ENCODE measurements around the gene RECK. TPM values are rescaled to one million over a fixed set of nuclear protein-coding genes. Genes with fewer than 3 reads are reported as not detected.
A peak's percentile ranks its signal among the peaks of the same experiment; 100 is the strongest.

RECK gene
- total RNA-seq, 1 experiment from 2014 or later, result 12.9 TPM

DNA sequence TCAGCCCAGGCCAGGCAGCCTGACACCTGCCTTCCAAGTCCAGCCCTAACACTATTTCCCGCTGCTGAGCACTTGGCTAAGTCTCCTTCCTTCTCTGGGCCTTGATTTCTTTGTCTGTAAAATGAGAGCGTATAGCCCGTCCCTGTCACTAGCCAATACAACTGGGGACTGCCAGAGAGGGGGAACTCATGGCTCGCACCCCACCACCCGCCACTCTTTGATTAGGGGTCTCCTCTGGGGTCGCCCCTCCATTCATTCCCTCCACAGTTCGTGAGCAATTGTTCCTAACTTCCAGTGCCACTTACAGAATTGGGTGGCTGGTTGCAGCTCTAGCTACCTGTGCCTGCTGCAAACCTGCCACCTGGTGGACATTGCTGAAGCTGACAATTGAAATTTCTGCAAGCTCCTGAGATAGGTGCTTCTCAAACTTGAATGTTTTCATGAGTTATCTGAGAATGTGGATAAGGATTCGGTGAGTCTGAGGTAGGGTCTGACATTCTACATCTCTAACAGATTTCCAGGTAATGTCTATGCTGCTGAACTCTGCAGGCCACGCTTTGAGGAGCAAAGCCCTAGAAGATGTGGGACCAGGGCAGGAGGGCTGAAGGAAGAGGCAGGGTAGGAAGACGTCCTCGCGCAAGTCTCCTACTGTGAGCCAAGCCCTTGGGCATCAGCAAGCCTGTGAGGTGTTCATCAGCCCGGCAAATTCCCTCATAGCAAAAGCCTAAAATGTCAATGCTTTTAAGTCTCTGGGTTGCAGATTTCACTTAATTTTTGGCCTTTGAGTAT lies 13.3 kb upstream of the RECK start:
- peak; percentile 55 for DNase-seq (ENCODE audit: low read depth)

DNA sequence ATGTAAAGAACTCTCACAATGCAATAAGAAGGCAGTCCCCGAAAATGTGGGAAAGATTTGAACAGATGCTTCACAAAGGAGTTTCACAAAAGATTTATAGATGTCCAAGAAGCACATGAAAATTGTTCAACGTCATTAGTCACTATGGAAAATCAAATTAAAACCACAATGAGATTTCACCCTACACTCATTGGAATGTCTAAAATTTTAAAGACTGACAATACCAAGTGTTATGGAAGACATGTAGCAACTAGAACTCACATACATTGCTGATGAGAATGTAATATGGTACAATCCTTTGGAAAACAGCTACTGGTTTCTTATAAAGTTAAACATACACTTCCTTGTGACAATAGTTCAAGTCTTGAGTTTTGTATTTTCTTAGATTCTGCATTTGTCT lies 11.0 kb upstream of the RECK start:
- DNase-seq (ENCODE audit: low read depth), result no peak

DNA sequence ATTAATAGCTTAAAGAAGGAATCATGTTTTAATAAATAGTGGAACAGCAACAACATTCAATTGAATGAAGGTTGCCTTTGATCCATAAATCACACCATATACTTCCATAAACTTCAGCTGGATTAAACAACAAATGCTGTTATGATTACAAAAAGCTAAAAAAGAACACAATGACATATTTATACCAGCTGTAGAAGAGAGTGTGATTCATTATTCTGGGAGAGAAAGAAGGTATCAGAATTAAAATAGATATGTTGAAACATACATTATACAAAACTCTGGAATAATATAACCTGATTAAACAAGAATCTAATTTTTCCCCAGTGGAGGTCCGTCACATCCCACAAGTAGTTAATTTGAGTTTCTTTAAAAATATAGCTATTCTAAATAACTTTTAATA lies 7.5 kb upstream of the RECK start:
- DNase-seq (ENCODE audit: low read depth), result no peak

DNA sequence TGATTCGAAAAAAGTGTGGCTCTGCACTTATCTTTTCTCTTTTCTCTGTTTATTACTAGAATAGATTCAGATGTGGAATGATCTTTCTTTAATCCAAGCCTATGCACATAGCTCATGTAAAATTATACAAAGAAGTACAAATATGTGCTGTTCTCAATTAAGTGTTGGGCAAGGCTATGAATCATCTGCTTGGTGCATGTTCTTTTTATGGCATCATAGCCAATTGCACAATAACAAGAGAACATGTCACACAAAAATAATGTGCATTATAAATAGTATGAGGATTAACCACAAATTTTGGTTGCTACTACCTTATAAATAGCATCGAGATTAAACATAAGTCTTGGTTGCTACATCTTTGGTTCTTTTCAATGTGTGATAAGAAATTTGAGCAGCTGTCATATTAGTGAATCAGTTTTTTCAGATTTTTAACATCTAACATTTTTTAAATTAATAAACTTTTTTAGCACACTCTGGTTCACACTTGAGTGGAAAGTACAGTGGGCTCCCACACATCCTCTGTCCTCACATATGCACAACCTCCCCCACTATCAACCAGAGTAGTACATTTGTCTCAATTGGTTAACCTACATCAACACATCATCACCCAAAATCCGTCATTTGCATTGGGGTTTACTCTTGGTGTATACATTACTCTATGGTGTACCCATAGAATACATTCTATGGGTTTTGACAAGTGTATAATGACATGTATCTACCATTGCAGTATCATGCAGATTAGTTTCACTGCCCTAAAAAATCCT lies 6.8 kb upstream of the RECK start:
- peak; percentile 82 for DNase-seq (ENCODE audit: low read depth)

DNA sequence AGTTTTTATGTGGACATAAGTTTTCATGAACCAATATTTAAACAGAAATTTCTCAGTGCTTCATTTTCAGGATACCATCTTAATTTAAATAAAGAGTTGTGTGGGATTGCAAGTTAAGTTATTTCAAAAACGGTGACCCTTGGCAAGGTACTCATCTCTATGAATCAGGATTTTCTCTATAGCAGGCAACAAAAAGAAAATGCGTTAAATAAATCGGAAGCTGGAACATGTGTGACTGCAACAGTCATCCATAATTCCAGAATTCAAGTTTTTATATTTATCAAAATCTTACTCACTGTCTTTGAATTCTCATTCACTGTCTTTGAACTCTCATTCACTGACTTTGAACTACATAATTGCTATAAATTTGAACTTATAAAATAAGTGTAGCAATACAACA lies 5.8 kb upstream of the RECK start:
- no peak for DNase-seq (ENCODE audit: low read depth)

DNA sequence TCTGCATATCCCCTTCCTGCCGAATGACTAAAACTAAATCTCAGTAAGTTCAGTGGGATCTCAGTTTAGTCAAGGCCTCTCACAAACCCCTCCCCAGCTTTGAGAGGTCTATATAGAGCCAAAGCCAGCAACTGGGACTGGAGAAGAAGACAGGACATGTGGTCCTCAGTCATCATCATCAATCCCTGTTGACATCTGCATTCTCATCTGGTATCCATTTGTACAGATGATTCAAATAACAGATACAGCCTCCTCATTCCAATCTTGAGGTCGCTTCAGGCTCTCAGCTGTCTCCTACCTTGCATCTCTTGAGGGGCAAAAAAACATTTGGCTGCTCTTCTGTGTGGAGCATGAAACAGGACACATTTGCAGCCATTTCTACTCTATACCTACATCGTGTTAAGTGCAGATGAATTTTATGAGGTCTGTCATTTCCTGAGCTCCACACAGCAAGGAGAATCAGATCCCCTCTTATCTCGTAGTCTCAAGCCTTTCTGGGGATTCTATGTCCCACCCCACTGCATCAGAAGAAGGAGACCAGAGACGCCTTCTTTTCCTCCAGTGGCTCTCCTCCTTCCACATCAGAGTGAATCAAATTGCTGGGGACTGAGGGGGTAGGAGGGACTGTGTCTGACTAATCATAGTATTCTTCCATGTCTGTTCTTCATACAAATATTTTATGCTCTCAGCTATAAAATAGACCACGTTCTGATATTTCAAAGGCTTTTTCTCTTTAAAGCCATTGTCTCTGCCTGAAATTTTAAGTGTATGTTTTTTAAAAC lies 4.7 kb upstream of the RECK start:
- DNase-seq (ENCODE audit: low read depth), result peak; percentile 34

DNA sequence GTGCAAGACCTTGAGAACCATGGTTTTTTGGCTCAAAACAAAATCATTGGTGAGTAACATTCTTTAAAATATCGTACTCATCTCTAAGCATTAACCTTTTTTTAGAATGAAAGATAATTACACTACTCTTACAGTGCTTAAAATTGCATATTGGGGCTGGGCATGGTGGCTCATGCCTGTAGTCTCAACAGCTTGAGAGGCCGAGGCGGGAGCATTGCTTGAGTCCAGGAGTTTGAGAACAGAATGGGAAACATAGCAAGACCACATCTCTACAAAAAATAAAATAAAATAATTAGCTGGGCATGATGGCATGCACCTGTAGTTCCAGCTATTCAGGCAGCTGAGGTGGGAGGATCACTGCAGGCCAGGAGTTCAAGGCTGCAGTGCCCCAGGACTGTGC lies 2.9 kb upstream of the RECK start:
- DNase-seq (ENCODE audit: low read depth), result no peak

DNA sequence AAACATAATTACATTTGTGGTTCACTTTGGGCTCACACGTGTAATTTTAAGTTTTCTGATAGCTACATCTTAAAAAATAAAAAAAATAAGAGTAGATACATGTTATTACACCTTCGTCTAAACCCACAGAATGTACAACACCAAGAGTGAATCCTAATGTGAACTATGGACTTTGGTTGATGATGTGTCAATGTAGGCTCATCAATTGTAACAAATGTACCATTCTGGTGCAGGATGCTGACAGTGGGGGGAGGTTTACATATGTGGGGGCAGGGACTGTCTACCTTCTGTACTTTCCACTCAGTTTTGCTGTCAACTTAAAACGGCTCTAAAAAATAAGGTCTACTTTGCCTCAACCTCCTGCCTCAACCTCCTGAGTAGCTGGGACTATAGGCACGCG lies 2.5 kb upstream of the RECK start:
- DNase-seq (ENCODE audit: low read depth), result no peak

DNA sequence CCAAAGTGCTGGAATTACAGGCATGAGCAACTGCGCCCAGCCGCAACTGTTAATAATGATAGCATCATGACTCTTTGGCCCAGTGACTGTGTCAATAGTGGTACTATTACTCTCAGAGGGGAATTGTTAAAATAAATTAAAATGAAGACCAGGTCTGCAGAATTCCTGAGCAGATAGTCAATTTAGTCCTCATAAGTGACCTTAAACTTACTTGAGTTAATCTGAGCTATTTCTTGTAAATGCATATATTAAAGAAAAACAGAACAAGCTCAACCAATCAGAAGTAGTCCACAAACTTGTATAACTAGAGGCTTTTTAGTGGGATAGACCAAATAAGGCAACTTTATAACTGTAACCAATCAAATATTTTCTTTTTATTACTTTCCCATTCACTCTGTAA lies 1.7 kb upstream of the RECK start:
- DNase-seq (ENCODE audit: low read depth), result no peak

DNA sequence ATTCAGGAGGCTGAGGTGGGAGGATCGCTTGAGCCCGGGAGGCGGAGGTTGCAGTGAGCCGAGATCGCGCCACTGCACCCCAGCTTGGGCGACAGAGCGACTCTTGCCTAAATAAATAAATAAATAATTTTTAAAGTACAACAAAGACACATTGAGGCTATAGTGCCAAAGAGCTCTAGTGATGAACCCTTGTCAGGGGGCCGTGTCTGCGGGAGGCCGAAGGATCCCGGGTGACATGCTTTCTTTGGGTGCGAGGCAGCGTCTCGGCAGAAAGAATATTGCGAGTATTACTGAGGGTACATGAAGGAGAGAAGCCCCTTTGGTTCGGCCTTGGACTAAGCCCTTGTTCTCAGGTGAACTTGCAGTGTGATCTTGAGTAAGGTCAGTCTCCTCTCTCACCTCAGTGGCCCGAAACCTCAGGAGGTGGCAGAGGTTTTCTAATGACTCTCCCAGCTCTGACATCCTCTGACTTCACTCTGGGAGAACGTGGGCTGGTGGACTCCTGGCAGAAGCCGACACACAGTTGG lies 397 bp upstream of the RECK start:
- no peak for DNase-seq (ENCODE audit: low read depth)

DNA sequence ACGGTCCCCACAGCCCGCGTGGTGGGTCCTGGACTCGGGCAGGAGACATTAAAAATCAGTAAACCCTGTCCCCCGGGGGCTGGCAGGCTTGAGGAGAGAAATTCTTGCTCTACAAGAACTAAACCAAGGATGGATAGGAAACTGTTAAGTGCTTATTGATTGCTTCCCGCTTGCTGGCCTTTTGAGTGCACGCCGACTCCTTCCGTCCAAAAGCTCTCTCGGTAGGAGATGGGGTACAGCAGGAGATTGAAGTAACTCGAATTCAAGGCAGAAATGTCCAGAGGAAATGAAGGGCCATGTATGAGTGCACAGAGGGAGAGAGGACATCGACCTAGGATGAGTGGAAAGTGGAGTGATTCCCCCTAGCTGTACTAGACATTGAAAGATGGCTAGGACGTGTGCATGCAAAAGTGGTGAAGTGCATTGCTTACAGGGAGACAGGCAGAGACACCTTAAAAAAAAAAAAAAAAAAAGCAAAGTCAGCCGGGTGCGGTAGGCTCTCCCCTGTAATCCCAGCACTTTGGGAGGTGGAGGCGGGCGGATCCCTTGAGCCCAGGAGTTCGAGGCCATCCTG lies 923 bp downstream of the RECK start:
- no peak for DNase-seq (ENCODE audit: low read depth)

DNA sequence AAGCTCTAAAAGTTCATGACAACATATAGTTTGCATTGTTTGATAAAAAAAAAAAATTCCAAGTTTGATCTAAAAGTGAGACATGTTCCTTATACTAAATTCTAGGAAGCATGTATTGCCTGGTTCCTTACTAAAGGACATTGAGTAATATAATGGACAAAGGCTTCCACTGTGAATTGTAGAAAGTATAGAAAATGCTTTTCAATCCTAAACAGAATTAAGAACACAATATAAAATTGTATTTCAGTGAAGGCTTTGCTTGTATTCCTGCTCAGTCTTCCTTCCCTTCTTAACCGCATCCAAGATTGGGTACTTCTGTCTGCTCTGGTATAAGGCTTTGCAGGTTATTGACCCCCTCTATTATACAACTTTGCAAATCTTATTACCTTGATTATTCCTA lies 2.4 kb downstream of the RECK start:
- no peak for DNase-seq (ENCODE audit: low read depth)

DNA sequence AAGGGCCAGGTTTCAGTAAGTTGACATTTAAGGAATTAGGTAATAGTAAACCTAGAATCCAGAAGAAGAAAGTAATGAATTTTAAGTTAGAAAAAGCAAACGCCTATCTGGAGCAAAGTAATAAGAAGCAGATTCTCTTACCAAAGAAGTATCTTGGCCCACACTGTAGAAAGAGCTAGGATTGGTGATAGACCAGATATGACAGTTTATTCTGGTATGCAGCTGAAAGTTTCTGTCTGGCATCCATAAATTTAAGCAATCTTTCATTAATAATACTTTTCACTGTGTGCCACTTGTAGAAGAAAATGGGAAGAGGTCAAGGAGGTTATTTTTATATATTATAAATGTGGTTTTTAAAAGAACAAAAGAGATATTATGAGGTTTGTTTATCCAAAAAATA lies 3.0 kb downstream of the RECK start:
- DNase-seq (ENCODE audit: low read depth), result peak; percentile 3

DNA sequence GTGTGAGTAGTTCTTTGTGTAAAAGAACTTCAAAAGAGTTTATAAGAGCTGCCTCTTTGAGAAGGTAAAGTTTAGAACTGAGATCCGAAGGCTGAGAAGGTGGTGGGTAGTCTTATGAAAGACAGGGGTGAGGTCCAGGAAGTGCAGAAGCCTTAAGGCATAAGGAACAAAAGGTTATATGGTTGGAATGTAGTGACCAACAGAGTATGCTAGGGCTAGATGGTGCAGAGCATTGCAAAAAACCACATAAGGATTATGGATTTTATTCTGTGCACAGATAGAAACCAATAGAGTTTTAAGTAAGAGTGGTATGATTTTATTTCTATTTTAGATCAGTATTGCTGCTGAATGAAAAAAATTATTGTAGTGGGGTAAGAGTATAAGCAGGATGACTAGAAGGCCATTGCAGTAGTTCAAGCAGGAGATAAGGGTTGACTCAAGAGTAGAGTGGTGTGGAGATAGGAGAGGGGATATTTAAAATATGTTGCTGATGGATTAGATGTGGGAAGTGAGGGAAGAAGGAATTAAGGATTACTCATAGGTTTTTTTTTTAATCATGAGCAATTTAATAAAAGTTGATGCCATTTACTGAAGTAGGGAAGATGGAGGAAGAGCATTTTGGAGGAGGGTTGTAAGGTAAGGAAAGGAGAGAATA lies 3.7 kb downstream of the RECK start:
- DNase-seq (ENCODE audit: low read depth), result no peak

DNA sequence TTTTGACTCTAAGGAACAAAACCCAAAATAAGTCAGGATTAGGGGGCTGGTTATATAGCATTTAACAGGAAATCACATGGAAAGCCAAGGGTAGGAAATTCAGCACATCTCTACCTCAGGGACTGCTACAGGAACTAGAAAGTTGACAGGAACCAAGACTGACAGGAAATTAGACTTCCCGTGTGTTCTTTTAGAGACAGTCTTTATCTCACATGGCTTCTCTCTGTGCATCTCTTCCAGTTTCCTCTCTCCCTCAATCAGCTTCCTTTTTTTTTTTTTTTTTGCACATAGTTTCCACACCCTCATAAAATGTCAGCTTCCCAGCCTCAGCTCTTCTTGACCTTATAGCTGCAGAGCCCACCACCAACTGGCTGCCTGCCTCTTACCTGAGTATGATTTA lies 4.8 kb downstream of the RECK start:
- no peak for DNase-seq (ENCODE audit: low read depth)

DNA sequence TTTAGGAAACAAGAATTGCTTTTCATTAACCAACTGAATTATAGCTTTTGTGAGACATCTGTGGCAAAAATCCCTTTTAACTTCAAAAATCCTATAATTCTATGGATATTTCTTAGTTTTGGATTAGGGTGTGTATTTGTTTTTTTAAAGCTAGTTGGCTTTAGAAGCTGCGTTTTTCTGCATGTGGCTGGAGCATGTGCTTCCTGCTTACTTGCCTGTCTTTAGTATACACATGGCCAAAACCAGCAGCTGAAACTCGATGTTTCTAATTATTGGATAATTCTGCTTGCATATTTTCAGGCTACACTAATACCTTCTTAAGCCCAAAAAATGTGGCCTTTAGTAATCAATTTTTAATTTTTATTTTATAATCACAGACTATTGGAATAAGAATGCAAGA lies 8.9 kb downstream of the RECK start:
- no peak for DNase-seq (ENCODE audit: low read depth)

DNA sequence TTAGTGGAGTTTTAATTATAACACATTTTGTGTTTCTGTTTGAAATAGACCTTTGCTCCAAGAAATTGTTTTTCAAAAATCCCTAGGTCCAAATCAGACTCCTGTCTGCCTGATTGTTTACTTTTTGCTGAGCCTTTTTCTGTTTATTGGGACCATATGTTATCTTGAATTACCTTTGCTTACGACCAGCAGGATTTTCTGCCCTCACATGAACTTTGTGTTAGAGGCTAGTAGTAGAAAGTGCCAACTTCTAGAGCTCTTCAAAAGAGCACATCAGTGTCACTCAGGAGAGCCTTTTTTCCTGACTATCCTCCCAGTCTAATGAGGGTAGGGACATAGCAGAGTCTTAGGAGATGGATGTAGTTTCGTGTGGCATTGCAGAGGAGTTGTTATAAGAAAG lies 10.2 kb downstream of the RECK start:
- DNase-seq (ENCODE audit: low read depth), result no peak

DNA sequence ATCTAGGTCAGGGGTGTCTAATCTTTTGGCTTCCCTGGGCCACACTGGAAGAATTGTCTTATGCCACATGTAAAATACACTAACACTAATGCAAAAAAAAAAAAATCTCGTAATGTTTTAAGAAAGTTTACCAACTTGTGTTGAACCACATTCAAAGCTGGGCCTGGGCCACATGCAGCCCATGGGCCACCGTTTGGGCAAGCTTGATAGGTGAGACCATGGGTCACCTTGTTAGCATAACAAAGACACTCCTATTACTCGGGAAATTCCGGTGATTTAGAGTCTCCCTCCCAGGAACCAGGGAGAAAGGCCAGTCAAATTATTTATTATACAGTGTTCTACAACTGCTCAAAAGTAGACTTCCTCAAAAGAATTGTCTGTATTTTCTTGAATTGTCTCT lies 12.7 kb downstream of the RECK start:
- no peak for DNase-seq (ENCODE audit: low read depth)

DNA sequence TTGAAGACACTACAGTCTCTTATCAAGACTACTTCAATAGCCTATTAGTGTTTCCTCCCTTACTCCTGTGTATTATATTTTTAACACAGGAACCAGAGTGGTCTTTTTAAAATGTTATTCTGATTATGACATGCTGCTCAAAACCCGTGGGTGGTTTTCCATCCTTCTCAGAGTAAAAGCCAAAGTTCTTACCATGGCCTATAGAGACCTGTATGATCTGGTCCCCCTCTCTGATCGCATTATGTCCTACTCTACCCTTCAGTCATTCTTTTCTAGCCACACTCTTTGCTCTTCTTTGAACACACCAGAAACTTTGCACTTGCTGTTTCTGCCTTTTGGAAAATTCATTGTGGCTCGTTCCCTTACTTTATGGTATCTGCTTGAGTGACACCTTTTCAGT lies 13.8 kb downstream of the RECK start:
- no peak for DNase-seq (ENCODE audit: low read depth)

DNA sequence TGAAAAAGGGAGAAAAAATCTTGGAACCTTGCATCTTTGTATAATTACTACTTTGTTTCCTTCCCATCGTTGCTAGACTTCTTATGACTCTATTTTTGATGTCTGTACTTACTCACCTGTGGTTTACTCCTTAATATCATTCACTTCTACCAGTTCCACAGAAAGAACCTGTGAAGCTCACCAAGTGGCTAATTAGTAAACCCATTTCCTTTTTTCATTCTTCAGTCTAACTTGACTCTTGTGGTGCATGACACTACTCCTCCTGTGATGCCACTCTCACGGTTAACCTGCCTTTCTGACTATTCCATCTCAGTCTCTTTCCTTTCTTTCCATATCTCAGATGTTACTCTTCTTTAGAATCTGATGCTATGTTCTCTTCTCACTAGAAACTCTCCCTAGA lies 14.6 kb downstream of the RECK start:
- DNase-seq (ENCODE audit: low read depth), result no peak

DNA sequence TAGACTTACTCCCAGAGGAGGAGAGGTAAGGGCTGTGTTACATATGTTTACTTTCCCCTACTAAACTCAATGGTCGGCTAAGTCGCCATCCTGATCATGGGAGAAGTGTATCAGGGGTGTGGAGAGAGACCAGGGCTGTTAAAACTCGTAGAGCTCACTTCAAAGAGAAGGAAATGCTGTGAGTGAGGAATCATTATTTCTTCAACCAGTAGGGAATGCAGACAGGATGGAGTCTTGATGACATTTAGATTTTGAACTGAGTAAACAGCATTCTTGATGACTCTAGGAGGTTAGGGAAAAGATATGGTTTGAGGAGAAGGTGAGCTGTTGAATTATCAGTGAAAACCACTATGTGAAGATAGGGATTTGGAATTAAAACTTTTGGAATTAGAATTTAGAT lies 17.3 kb downstream of the RECK start:
- DNase-seq (ENCODE audit: low read depth), result no peak

DNA sequence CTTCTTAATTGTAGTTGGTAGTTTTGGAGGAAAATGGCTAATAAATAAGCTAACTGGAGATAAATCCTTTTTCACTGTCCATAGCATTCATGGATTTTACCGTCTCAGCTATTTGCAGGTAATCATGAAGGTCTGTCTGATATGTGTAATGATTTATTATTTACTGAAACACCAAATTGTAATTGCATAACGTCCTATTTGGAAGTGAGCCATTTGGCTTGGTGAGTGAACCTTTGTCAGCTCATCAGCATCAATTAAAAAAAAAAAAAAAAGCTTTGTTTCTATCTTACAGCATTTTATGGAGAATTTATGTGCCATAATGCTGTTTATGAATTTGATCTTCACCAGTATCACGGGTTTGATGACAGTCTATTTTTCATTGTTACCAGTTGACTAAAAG lies 20.2 kb downstream of the RECK start:
- no peak for DNase-seq (ENCODE audit: low read depth)

Data from RPMI7951 (cell line).